ENCODE data around the gene PPP6R3. TPM values are rescaled to one million over a fixed set of nuclear protein-coding genes. Genes with fewer than 3 reads are reported as not detected.
A peak's percentile ranks its signal among the peaks of the same experiment; 100 is the strongest.
"Not testable (repeated sequence)": the region's sequence is repeated elsewhere in the genome, so short reads cannot be mapped to it uniquely, and the experiment has no call there.

PPP6R3 gene
- total and polyA plus RNA-seq, 4 experiments from 2014 or later: 22.2 to 147 (median 96.9) TPM

DNA sequence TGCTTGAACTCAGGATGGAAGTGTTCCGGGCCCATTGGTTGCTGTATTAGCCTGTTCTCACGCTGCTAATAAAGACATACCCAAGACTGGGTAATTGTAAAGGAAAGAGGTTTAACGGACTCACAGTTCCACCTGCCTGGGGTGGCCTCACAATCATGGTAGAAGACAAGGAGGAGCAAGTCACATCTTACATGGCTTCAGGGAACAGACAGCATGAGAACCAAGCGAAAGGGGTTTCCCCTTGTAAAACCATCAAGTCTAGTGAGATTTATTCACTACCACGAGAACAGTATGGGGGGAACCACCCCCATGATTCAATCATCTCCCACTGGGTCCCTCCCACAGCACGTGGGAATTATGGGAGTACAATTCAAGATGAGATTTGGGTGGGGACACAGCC is 12.6 kb upstream of the PPP6R3 start:
- H3K4me3 Mint-ChIP-seq; H3K27ac ChIP-seq (ENCODE audit: low read depth, low read length); H3K4me3 ChIP-seq (ENCODE audit: low read length in 2 of 2); H3K27me3 ChIP-seq (ENCODE audit: insufficient read depth, low read length); POLR2A ChIA-PET (ENCODE audit: partially characterized antibody); H3K4me1 ChIP-seq (ENCODE audit: insufficient read depth, low read length); DNase-seq; H3K9me3 Mint-ChIP-seq; H3K27ac Mint-ChIP-seq; H3K27me3 Mint-ChIP-seq; H3K9me3 ChIP-seq (ENCODE audit: control insufficient read depth in 1 of 2, low read length in 2 of 2); H3K36me3 Mint-ChIP-seq; H3K36me3 ChIP-seq (ENCODE audit: insufficient read depth, low read length); H3K4me1 Mint-ChIP-seq; CTCF ChIA-PET (ENCODE audit: partially characterized antibody): not testable (repeated sequence)
- intact Hi-C loops (cut with micrococcal nuclease): loop anchor here (1.0 kb wide), 1 partner anchor 151 kb away; no protein-coding TSS in a partner anchor

DNA sequence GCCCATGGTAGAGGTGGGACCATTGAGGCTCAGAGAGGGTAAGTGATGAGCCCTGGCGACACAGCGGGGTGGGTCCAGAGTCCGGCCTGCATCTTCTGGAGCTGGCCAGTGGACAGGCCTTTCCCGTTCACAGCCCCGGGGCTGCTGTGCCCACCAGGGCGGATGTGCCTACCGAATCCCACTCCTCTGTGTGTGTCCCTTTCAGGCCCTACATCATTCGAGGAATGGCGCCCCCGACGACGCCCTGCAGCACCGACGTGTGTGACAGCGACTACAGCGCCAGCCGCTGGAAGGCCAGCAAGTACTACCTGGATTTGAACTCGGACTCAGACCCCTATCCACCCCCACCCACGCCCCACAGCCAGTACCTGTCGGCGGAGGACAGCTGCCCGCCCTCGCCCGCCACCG is 11.9 kb upstream of the PPP6R3 start:
- POLR2A ChIA-PET (ENCODE audit: partially characterized antibody): no interaction called here
- intact Hi-C loops (cut with micrococcal nuclease): no loop called here

DNA sequence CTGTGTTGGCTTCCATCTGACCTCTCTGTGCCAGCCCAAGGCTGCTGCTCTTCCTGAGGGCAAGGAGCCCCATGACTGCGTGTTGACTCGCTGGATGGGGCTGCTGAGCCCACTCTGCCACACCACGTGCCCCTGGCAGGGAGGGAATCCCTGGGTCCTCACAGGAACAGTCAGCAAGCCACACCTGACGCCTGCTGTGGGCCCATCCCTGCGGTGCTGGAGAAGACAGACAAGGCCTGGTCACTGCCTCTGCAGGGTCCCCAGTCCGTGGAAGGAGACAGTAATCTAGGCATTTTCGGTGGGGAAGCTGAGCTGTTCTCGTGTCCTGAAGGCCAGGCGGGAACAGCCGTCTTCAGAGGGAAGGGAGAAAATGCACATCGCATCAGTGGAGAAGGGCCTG is 10.6 kb upstream of the PPP6R3 start:
- no peak overlapping the region for H3K4me3 ChIP-seq (ENCODE audit: low read length in 2 of 2)
- H3K9me3 Mint-ChIP-seq: peaks cover 0 to 1% (median 0%) of the 10 kb centered on the region in 8 donors
- intact Hi-C loops (cut with micrococcal nuclease): no loop called here
- no peaks in the 10 kb centered on the region for H3K27me3 ChIP-seq (ENCODE audit: insufficient read depth, low read length)
- no peaks in the 10 kb centered on the region for H3K9me3 ChIP-seq (ENCODE audit: control insufficient read depth in 1 of 2, low read length in 2 of 2)
- peak overlapping the region in 1 of 7 donors; percentile 68 for H3K27ac Mint-ChIP-seq
- H3K27me3 Mint-ChIP-seq: no peaks in the 10 kb centered on the region
- DNase-seq: no peak
- ChIA-PET POLR2A (ENCODE audit: partially characterized antibody) (no interaction called here), CTCF (ENCODE audit: partially characterized antibody) (no interaction called here)
- H3K4me1 Mint-ChIP-seq: peaks cover 0 to 5% (median 4%) of the 10 kb centered on the region in 4 donors
- H3K4me1 ChIP-seq (ENCODE audit: insufficient read depth, low read length): peaks cover 6% of the 10 kb centered on the region
- no peak overlapping the region for H3K27ac ChIP-seq (ENCODE audit: low read depth, low read length)
- H3K36me3 Mint-ChIP-seq: no peaks in the 10 kb centered on the region
- H3K36me3 ChIP-seq (ENCODE audit: insufficient read depth, low read length): no peaks in the 10 kb centered on the region
- no peak overlapping the region for H3K4me3 Mint-ChIP-seq

More for the DNA sequence above, 11.9 kb upstream of the PPP6R3 start:
- Histone ChIP-seq H3K27ac (ENCODE audit: low read depth, low read length) (no peak overlapping the region), H3K9me3 (ENCODE audit: control insufficient read depth in 1 of 2, low read length in 2 of 2) (no peaks in the 10 kb centered on the region), H3K4me3 (ENCODE audit: low read length in 2 of 2) (no peak overlapping the region), H3K27me3 (ENCODE audit: insufficient read depth, low read length) (no peaks in the 10 kb centered on the region), H3K4me1 (ENCODE audit: insufficient read depth, low read length) (peaks cover 6% of the 10 kb centered on the region), H3K36me3 (ENCODE audit: insufficient read depth, low read length) (no peaks in the 10 kb centered on the region)
- H3K27ac Mint-ChIP-seq: no peak overlapping the region
- no peak for DNase-seq
- peaks cover 0 to 5% (median 4%) of the 10 kb centered on the region in 4 donors for H3K4me1 Mint-ChIP-seq
- no peaks in the 10 kb centered on the region for H3K36me3 Mint-ChIP-seq
- H3K9me3 Mint-ChIP-seq: peaks cover 0 to 1% (median 0%) of the 10 kb centered on the region in 8 donors
- no peaks in the 10 kb centered on the region for H3K27me3 Mint-ChIP-seq
- no peak overlapping the region for H3K4me3 Mint-ChIP-seq
- CTCF ChIA-PET (ENCODE audit: partially characterized antibody): interaction anchor here (0.6 kb wide), 1 partner anchor 191 kb away, joined by 3 read pairs; no protein-coding TSS in a partner anchor

- intact Hi-C loops (cut with micrococcal nuclease): no loop called here
- no peaks in the 10 kb centered on the region for H3K27me3 Mint-ChIP-seq
- H3K4me3 ChIP-seq (ENCODE audit: low read length in 2 of 2): no peak overlapping the region
- peaks cover 0 to 5% (median 4%) of the 10 kb centered on the region in 4 donors for H3K4me1 Mint-ChIP-seq
- POLR2A ChIA-PET (ENCODE audit: partially characterized antibody): no interaction called here
- CTCF ChIA-PET (ENCODE audit: partially characterized antibody): interaction anchor here (1.2 kb wide), 1 partner anchor 12 kb away, joined by 3 read pairs; no protein-coding TSS in a partner anchor
- H3K36me3 Mint-ChIP-seq: no peaks in the 10 kb centered on the region
- no peaks in the 10 kb centered on the region for H3K9me3 ChIP-seq (ENCODE audit: control insufficient read depth in 1 of 2, low read length in 2 of 2)
- no peaks in the 10 kb centered on the region for H3K27me3 ChIP-seq (ENCODE audit: insufficient read depth, low read length)
- no peak for DNase-seq
- H3K27ac Mint-ChIP-seq: no peak overlapping the region
- no peak overlapping the region for H3K4me3 Mint-ChIP-seq
- no peak overlapping the region for H3K27ac ChIP-seq (ENCODE audit: low read depth, low read length)
- H3K9me3 Mint-ChIP-seq: peaks cover 0 to 1% (median 0%) of the 10 kb centered on the region in 8 donors
- H3K36me3 ChIP-seq (ENCODE audit: insufficient read depth, low read length): no peaks in the 10 kb centered on the region
- H3K4me1 ChIP-seq (ENCODE audit: insufficient read depth, low read length): peaks cover 6% of the 10 kb centered on the region
Observed at GRCh38 chr11:68450711-68451110, 9.8 kb upstream of the PPP6R3 start.

DNA sequence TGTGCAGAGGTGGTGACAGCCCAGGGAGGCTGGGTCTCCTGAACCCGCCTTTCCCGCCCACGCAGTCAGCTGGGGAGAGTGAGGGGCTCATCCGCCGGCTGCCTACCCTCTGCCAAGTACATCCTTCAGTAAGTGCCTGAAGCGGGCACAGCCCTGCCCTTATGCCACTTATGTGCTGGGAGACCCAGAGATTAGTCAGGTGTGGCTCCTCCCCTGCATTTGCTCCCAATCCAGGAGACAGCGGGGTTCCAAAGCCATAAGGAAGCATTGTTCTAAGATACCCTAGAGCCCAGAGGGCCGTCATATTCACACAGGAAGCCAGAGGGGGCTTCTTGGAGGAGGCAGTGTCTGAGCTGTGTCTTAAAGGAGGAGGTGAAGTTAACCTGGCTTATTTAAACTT is 5.8 kb upstream of the PPP6R3 start:
- no peaks in the 10 kb centered on the region for H3K27me3 ChIP-seq (ENCODE audit: insufficient read depth, low read length)
- peaks cover 5% of the 10 kb centered on the region for H3K4me1 ChIP-seq (ENCODE audit: insufficient read depth, low read length)
- H3K4me3 Mint-ChIP-seq: no peak overlapping the region
- no peaks in the 10 kb centered on the region for H3K36me3 Mint-ChIP-seq
- peaks cover 0 to 1% (median 0%) of the 10 kb centered on the region in 8 donors for H3K9me3 Mint-ChIP-seq
- peaks cover 0 to 2% (median under 1%) of the 10 kb centered on the region in 4 donors for H3K4me1 Mint-ChIP-seq
- H3K36me3 ChIP-seq (ENCODE audit: insufficient read depth, low read length): no peaks in the 10 kb centered on the region
- no peak overlapping the region for H3K27ac ChIP-seq (ENCODE audit: low read depth, low read length)
- no peaks in the 10 kb centered on the region for H3K9me3 ChIP-seq (ENCODE audit: control insufficient read depth in 1 of 2, low read length in 2 of 2)
- CTCF ChIA-PET (ENCODE audit: partially characterized antibody): no interaction called here
- no peak overlapping the region for H3K4me3 ChIP-seq (ENCODE audit: low read length in 2 of 2)
- POLR2A ChIA-PET (ENCODE audit: partially characterized antibody): no interaction called here
- no peak for DNase-seq
- no peak overlapping the region for H3K27ac Mint-ChIP-seq
- intact Hi-C loops (cut with micrococcal nuclease): no loop called here
- no peaks in the 10 kb centered on the region for H3K27me3 Mint-ChIP-seq

DNA sequence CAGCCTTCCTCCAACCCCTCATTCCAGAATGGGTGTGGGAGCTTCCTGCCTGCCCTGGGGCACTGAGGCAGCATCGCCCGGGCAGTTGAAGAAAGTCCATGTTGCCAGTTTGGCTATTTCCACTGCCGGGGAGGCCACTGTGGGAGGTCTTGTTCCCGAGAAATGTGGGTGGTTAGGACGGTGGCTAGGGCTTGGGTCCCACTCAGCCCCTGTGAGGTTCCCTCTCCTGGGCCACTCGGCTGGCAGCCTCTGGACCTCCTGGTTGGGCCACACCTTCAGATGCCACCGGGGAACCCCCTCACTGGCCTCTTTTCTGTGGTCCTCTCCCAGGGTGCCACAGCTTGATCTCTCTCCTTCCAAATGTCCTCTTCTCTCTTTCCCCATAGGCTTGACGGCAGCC is 5.1 kb upstream of the PPP6R3 start:
- Histone ChIP-seq H3K4me1 (ENCODE audit: insufficient read depth, low read length) (peaks cover 7% of the 10 kb centered on the region), H3K36me3 (ENCODE audit: insufficient read depth, low read length) (no peaks in the 10 kb centered on the region), H3K27ac (ENCODE audit: low read depth, low read length) (no peak overlapping the region), H3K4me3 (ENCODE audit: low read length in 2 of 2) (no peak overlapping the region), H3K9me3 (ENCODE audit: control insufficient read depth in 1 of 2, low read length in 2 of 2) (no peaks in the 10 kb centered on the region), H3K27me3 (ENCODE audit: insufficient read depth, low read length) (no peaks in the 10 kb centered on the region)
- peaks cover 2 to 9% (median 4%) of the 10 kb centered on the region in 4 donors for H3K4me1 Mint-ChIP-seq
- peak overlapping the region in 1 of 7 donors; percentile 38 for H3K27ac Mint-ChIP-seq
- H3K36me3 Mint-ChIP-seq: peaks cover 0 to 6% of the 10 kb centered on the region in 2 donors
- H3K9me3 Mint-ChIP-seq: no peaks in the 10 kb centered on the region
- POLR2A ChIA-PET (ENCODE audit: partially characterized antibody): no interaction called here
- H3K4me3 Mint-ChIP-seq: no peak overlapping the region
- CTCF ChIA-PET (ENCODE audit: partially characterized antibody): no interaction called here
- DNase-seq: no peak
- intact Hi-C loops (cut with micrococcal nuclease): no loop called here
- H3K27me3 Mint-ChIP-seq: peaks cover 0 to 6% of the 10 kb centered on the region in 2 donors

DNA sequence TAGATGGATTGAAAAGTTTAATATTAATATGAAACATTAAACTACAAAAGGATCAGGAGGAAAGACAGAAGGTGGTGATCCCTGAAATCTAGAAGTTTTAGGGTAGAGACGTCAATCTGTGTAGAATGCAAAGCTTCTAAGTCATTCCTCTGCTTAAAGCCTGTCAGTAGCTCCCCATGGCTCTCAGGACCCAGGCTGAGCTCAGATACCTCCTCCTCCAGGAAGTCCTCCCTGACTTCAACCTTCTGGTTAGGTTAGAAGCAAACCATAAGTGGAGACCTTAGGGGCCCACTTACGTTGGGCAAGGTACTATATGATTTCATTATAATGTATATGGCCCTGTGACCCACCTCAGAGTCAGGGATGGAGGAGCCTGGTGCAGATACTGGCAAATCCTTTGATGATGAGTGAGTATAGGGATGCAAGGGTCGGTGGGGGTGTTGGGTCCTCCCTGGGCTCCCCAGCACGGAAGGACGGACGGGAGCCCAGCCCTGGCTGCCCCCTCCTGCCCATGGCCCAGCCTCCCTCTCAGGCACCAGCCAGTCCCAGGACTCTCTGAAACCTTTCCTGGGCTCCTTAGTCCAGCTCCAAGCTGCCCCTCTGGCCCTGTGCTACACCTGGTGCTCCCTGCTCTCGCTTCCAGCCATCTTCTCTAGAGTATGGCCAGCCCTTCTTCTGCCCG is 3.2 kb upstream of the PPP6R3 start:
- peaks cover 0 to 6% of the 10 kb centered on the region in 2 donors for H3K27me3 Mint-ChIP-seq
- Histone ChIP-seq H3K27me3 (ENCODE audit: insufficient read depth, low read length) (no peaks in the 10 kb centered on the region), H3K27ac (ENCODE audit: low read depth, low read length) (no peak overlapping the region), H3K36me3 (ENCODE audit: insufficient read depth, low read length) (no peaks in the 10 kb centered on the region), H3K4me1 (ENCODE audit: insufficient read depth, low read length) (peaks cover 16% of the 10 kb centered on the region), H3K9me3 (ENCODE audit: control insufficient read depth in 1 of 2, low read length in 2 of 2) (no peaks in the 10 kb centered on the region), H3K4me3 (ENCODE audit: low read length in 2 of 2) (no peak overlapping the region)
- CTCF ChIA-PET (ENCODE audit: partially characterized antibody): interaction anchor here (1.6 kb wide), 1 partner anchor 11 kb away, joined by 5 read pairs; no protein-coding TSS in a partner anchor
- POLR2A ChIA-PET (ENCODE audit: partially characterized antibody): no interaction called here
- no peaks in the 10 kb centered on the region for H3K9me3 Mint-ChIP-seq
- H3K4me1 Mint-ChIP-seq: peaks cover 4 to 18% (median 9%) of the 10 kb centered on the region in 4 donors
- peaks cover 0 to 9% of the 10 kb centered on the region in 2 donors for H3K36me3 Mint-ChIP-seq
- H3K27ac Mint-ChIP-seq: peak overlapping the region in 2 of 7 donors; percentile 29 to 100
- no peak for DNase-seq
- H3K4me3 Mint-ChIP-seq: no peak overlapping the region
- intact Hi-C loops (cut with micrococcal nuclease): no loop called here

Measured in CD4-positive, alpha-beta memory T cell (primary cell).